IMR-90 (cell line): Measurements from ENCODE around the gene MSI2. TPM values are rescaled to one million over a fixed set of nuclear protein-coding genes. Genes with fewer than 3 reads are reported as not detected.
A peak's percentile ranks its signal among the peaks of the same experiment; 100 is the strongest.

Experiments used
- ATAC-seq: fragments of 200-7000 bp; cut with Tn5 transposase; 2 replicates; pipeline ENCODE4 v1.9.1; 2020; ENCODE audit warnings: low read depth, mild to moderate bottlenecking, moderate library complexity
- BruUV-seq: library from RNA; stranded (reverse); fragments of 400-500 nt; replicated peaks from 2 replicates; lab custom pipeline; 2021; lab: Mats Ljungman, UMichigan
- CTCF ChIA-PET: fragments of 300-600 bp; formaldehyde crosslinking; extraction: SDS; loops from one replicate; lab custom pipeline; 2021; ENCODE audit warnings: antibody characterized with exemption; lab: Yijun Ruan, JAX
- POLR2A ChIA-PET: fragments of 300-600 bp; sonication (Branson Sonifier 250); formaldehyde crosslinking; loops from one replicate; lab custom pipeline; 2022; ENCODE audit warnings: antibody characterized with exemption; ENCODE audit not compliant: unreplicated experiment; lab: Charles Lee
- DNase-seq: peaks from one replicate; pipeline ENCODE4 v3.0.0; 2013
- H2AFZ ChIP-seq: replicated peaks from 2 replicates; pipeline ENCODE3; 2013; ENCODE audit warnings: low read length, mild to moderate bottlenecking; ENCODE audit not compliant: poor library complexity
- H2AK5ac ChIP-seq: 2 replicates; pipeline ENCODE4 v1.6.1; 2013; ENCODE audit warnings: low read depth, low read length, inconsistent platforms
- H2AK9ac ChIP-seq: replicated peaks from 2 replicates; pipeline ENCODE3; 2013; ENCODE audit warnings: mild to moderate bottlenecking, low read depth, low read length, moderate library complexity; ENCODE audit not compliant: poor library complexity
- H2BK120ac ChIP-seq: 2 replicates; pipeline ENCODE4 v1.6.1; 2013; ENCODE audit warnings: low read depth, low read length, inconsistent platforms
- H2BK15ac ChIP-seq: 3 replicates; pipeline ENCODE4 v1.6.1; 2013; ENCODE audit warnings: low read depth, low read length, inconsistent platforms
- H2BK20ac ChIP-seq: 2 replicates; pipeline ENCODE4 v1.6.1; 2013; ENCODE audit warnings: low read depth, mild to moderate bottlenecking, inconsistent platforms, low read length, moderate library complexity
- H2BK5ac ChIP-seq: 2 replicates; pipeline ENCODE4 v1.6.1; 2013; ENCODE audit warnings: mild to moderate bottlenecking, low read depth, low read length, inconsistent platforms; ENCODE audit not compliant: poor library complexity, severe bottlenecking
- H3K14ac ChIP-seq: replicated peaks from 2 replicates; pipeline ENCODE4 v1.6.1; 2013; ENCODE audit warnings: low read depth, low read length, inconsistent platforms
- H3K18ac ChIP-seq: 2 replicates; pipeline ENCODE4 v1.6.1; 2013; ENCODE audit warnings: low read depth, low read length, control low read depth
- H3K23ac ChIP-seq: 2 replicates; pipeline ENCODE4 v1.6.1; 2013; ENCODE audit warnings: low read depth, low read length, inconsistent platforms
- H3K27ac ChIP-seq: 2 replicates; pipeline ENCODE4 v1.5.1; 2013; ENCODE audit warnings: mild to moderate bottlenecking, control low read depth, low read length; ENCODE audit not compliant: insufficient read depth
- H3K27me3 ChIP-seq: 2 replicates; pipeline ENCODE4 v1.6.1; 2013; ENCODE audit warnings: low read length; ENCODE audit not compliant: control insufficient read depth, insufficient read depth
- H3K36me3 ChIP-seq: 2 replicates; pipeline ENCODE4 v1.6.1; 2013; ENCODE audit warnings: low read length, mixed read lengths; ENCODE audit not compliant: control insufficient read depth, insufficient read depth
- H3K4ac ChIP-seq: 2 replicates; pipeline ENCODE4 v1.6.1; 2013; ENCODE audit warnings: low read depth, low read length, inconsistent platforms
- H3K4me1 ChIP-seq: 2 replicates; pipeline ENCODE4 v1.6.1; 2013; ENCODE audit warnings: low read length, mixed read lengths; ENCODE audit not compliant: control insufficient read depth, insufficient read depth
- H3K4me2 ChIP-seq: 2 replicates; pipeline ENCODE4 v1.6.1; 2013; ENCODE audit warnings: low read depth, mild to moderate bottlenecking, control low read depth, low read length, moderate library complexity
- H3K4me3 ChIP-seq: 2 replicates; pipeline ENCODE4 v1.5.1; 2013; ENCODE audit warnings: low read depth, mild to moderate bottlenecking, control low read depth, low read length, moderate library complexity; ENCODE audit not compliant: insufficient read depth
- H3K56ac ChIP-seq: 2 replicates; pipeline ENCODE4 v1.6.1; 2013; ENCODE audit warnings: low read length, inconsistent platforms; ENCODE audit not compliant: insufficient read depth; ENCODE audit errors: extremely low read depth
- H3K79me1 ChIP-seq, 2 experiments: 2 replicates each; pipeline ENCODE4 v1.6.1; 2013; ENCODE audit warnings: low read length in 2 of 2, inconsistent platforms in 1 of 2, low read depth in 1 of 2
- H3K9ac ChIP-seq: 2 replicates; pipeline ENCODE4 v1.6.1; 2013; ENCODE audit warnings: low read depth, low read length, control low read depth
- H3K9me1 ChIP-seq: 2 replicates; pipeline ENCODE4 v1.6.1; 2013; ENCODE audit warnings: low read length, inconsistent platforms; ENCODE audit not compliant: insufficient read depth
- H3K9me3 ChIP-seq: 2 replicates; pipeline ENCODE4 v1.6.1; 2013; ENCODE audit warnings: low read length; ENCODE audit not compliant: control insufficient read depth, insufficient read depth
- H4K20me1 ChIP-seq: 2 replicates; pipeline ENCODE4 v1.6.1; 2013; ENCODE audit warnings: low read length, inconsistent platforms; ENCODE audit not compliant: insufficient read depth
- H4K5ac ChIP-seq: 2 replicates; pipeline ENCODE4 v1.6.1; 2013; ENCODE audit warnings: mild to moderate bottlenecking, low read depth, low read length, control low read depth
- H4K8ac ChIP-seq, 2 experiments: 2 replicates each; pipeline ENCODE4 v1.6.1; 2013; ENCODE audit warnings: low read depth in 2 of 2, low read length in 2 of 2, control low read depth in 1 of 2, inconsistent platforms in 1 of 2
- H4K91ac ChIP-seq: 2 replicates; pipeline ENCODE4 v1.6.1; 2013; ENCODE audit warnings: low read depth, low read length, inconsistent platforms; ENCODE audit not compliant: insufficient read depth
- MAZ ChIP-seq: IDR thresholded peaks from 2 replicates; pipeline ENCODE4 v1.6.1; 2012; ENCODE audit warnings: low read depth, mild to moderate bottlenecking, low read length, improper control_type of control experiment, moderate library complexity, borderline replicate concordance
- RFX5 ChIP-seq: IDR thresholded peaks from 2 replicates; pipeline ENCODE4 v1.8.0; 2012; ENCODE audit warnings: low read depth, mild to moderate bottlenecking, low read length, moderate library complexity
- USF2 ChIP-seq: fragments of 150-350 bp; IDR thresholded peaks from 2 replicates; pipeline ENCODE4 v1.6.1; 2017; ENCODE audit warnings: mild to moderate bottlenecking, antibody characterized with exemption, low read length, low read depth
- WGBS, 2 experiments: methylation state at CpG; one replicate each; pipeline versions ENCODE4 v1.1.5 to v1.1.7; 2013; ENCODE audit warnings: missing lambda C conversion rate in 2 of 2; ENCODE audit not compliant: insufficient read length in 1 of 2; ENCODE audit errors: extremely low coverage in 2 of 2; 5-methylcytosine and 5-hydroxymethylcytosine counted together
- dilution Hi-C: fragments of 300-500 bp; cut with HindIII; formaldehyde crosslinking; loops from one replicate; pipeline ENCODE4 v1.14.3; 2018; ENCODE audit warnings: low sequenced_read_pairs; ENCODE audit not compliant: unreplicated experiment
- in situ Hi-C: fragments of 300-500 bp; cut with MboI; formaldehyde crosslinking; loops from 3 replicates; pipeline ENCODE4 v1.14.3; 2019; ENCODE audit warnings: low sequenced_read_pairs, inconsistent platforms, mixed read lengths
- intact Hi-C: fragments of 100-400 bp; cut with micrococcal nuclease; formaldehyde crosslinking; loops from 2 replicates; pipeline ENCODE4 v1.10.0; 2022
- polyA plus RNA-seq, 3 experiments: library from polyadenylated mRNA; depleted of rRNA; stranded (reverse); fragments of >200 nt; gene quantifications; 2 replicates each; pipeline ENCODE4 v1.2.3, GENCODE V29; 2012; ENCODE audit warnings: low replicate concordance in 1 of 3
- total RNA-seq: library from RNA; depleted of rRNA; stranded (reverse); fragments of >200 nt; gene quantifications from 2 replicates; pipeline ENCODE4 v1.2.3, GENCODE V29; 2012

The MSI2 gene
- total and polyA plus RNA-seq, 2 of the 4 experiments (the other 2 are of a cell fraction): 13.0 to 16.0 TPM

DNA sequence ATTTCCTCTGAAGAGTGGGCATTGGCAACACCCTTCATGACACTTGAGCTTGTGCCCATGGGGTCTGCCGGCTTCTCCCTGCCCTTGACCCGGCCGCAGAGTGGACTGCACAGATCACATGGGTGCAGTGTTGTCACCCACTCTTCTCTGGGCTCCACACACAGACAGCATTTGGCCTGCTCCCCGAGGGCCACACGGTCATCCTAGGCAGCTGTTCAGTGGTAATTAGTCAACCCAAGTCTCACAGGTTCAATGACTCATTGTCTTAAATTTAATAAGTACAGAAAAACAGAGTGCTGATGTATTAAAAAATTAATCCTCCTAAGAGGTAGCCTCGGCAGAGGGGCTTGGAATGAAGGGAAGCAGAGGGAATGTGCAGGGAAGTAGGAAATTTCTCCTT lies 204.8 kb downstream of the MSI2 start:
- Histone ChIP-seq H2BK5ac (peak overlapping the region; percentile 51), H4K5ac (no peak overlapping the region), H3K23ac (no peak overlapping the region), H3K14ac (no peak overlapping the region), H4K8ac (no peak overlapping the region), H2BK15ac (no peak overlapping the region), H3K4me1 (peaks cover 15% of the 10 kb centered on the region), H3K79me1 (peaks cover 5 to 23% of the 10 kb centered on the region in 2 experiments; a peak in 2 of 4 replicates), H3K56ac (no peak overlapping the region), H4K91ac (no peak overlapping the region), H3K18ac (no peak overlapping the region), H2AK5ac (peak overlapping the region; percentile 66; the same call in 1 of the 2 replicates), H3K27ac (no peak overlapping the region), H2BK120ac (no peak overlapping the region), H3K27me3 (no peaks in the 10 kb centered on the region), H3K9ac (no peak overlapping the region), H2AK9ac (no peak overlapping the region), H2AFZ (no peak overlapping the region), H3K9me3 (no peaks in the 10 kb centered on the region), H3K4me2 (no peak overlapping the region), H4K20me1 (no peaks in the 10 kb centered on the region), H3K4me3 (no peak overlapping the region), H3K36me3 (no peaks in the 10 kb centered on the region), H3K4ac (no peak overlapping the region), H3K9me1 (peaks cover 23% of the 10 kb centered on the region), H2BK20ac (0 out of 2 replicates have a peak overlapping the region, but pooled peaks have one; percentile 33)
- intact Hi-C loops: no loop called here
- dilution Hi-C loops: no loop called here
- in situ Hi-C loops: no loop called here
- peak; percentile 52 for DNase-seq
- BruUV-seq: no TSS peak
- no peak for ATAC-seq
- CTCF ChIA-PET: interaction anchor here (1.5 kb wide), 1 partner anchor 13 kb away, joined by 3 read pairs; no protein-coding TSS in a partner anchor
- TF ChIP-seq MAZ (no peak), RFX5 (no peak), USF2 (peak; percentile 17; the same call in 1 of the 2 replicates)
- WGBS, 2 experiments: 100% methylated on average over 2 of the region's 6 CpGs; no CpG with 5 or more reads in 1 of the 2 experiments
- POLR2A ChIA-PET: no interaction called here
